GM19395 (cell line): ENCODE data around the gene CDK5RAP3.
"Not testable (repeated sequence)": the region's sequence is repeated elsewhere in the genome, so short reads cannot be mapped to it uniquely, and the experiment has no call there.

Experiments
- ATAC-seq: cut with Tn5 transposase; IDR thresholded peaks from one replicate; pipeline ENCODE4 v1.9.1; 2021; ENCODE audit warnings: mild to moderate bottlenecking, moderate library complexity; ENCODE audit not compliant: unreplicated experiment

The CDK5RAP3 gene, protein sequence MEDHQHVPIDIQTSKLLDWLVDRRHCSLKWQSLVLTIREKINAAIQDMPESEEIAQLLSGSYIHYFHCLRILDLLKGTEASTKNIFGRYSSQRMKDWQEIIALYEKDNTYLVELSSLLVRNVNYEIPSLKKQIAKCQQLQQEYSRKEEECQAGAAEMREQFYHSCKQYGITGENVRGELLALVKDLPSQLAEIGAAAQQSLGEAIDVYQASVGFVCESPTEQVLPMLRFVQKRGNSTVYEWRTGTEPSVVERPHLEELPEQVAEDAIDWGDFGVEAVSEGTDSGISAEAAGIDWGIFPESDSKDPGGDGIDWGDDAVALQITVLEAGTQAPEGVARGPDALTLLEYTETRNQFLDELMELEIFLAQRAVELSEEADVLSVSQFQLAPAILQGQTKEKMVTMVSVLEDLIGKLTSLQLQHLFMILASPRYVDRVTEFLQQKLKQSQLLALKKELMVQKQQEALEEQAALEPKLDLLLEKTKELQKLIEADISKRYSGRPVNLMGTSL

GRCh38 chr17:47970725-47971499 is at the start of gene CDK5RAP3:
Gene CDK5RAP3 (plus strand): TSS chr17:47971113. CDS start chr17:47971147, 34 bp downstream.
- ATAC-seq: peak; percentile 96

GRCh38 chr17:47924785-47925677 is 45.9 kb upstream of the CDK5RAP3 start:
- no peak for ATAC-seq

DNA sequence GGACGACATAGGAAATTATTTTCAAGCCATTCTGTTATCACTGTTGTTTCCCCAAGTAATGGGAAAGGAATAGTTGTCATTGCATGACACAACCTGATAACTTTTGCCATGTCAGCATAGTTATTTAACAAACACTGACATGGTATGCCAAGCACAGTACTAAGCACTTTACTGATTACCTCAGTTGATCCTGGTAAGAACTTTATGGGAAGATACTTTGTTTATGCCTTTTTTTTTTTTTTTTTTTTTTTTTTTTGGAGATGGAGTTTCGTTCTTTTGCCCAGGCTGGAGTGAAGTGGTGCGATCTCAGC is 45.3 kb upstream of the CDK5RAP3 start:
- ATAC-seq: no peak

- ATAC-seq: no peak
These were observed 43.0 kb upstream of the CDK5RAP3 start for GRCh38 chr17:47927821-47928400.

GRCh38 chr17:47928415-47928814 is 42.5 kb upstream of the CDK5RAP3 start:
- no peak for ATAC-seq

DNA sequence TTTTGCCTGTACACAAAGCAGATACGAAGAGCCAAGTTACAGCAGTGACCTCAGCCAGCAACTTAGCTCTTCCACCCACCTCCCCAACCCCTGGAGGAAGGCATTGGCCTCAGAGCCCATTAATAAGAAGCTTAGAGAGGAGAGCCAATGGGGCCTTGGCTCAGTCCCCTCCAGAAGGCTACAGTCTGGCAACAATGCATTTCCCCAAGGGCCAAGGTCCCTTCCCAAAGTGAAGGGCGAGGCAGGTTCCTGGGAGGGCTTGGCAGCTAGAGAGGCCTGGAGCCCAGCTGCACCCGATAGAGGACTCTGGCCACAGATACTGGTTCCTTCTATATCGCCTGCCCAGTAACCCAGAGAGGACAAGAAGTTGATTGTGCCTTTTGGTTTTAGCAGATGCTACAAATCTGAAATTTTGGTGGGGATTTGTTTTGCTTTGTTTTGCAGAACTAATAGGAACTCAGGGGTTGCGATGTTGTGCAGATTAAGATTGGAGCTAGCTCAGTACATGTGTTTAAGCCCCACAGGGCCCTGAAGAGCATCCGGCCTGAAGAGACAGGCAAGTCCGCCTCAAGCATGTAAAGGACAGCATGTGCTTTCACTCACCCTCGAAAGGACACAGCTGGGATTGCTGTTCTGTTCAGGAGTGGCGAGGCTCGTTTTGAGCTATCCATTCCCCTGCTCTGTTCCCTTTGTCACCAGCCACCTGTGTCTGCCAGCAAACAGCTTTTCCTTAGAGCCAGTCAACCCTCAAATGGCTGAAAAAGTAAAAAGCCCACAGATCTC is 41.5 kb upstream of the CDK5RAP3 start:
- ATAC-seq: no peak

- ATAC-seq: no peak
These were observed 39.1 kb upstream of the CDK5RAP3 start for GRCh38 chr17:47931848-47932247.

GRCh38 chr17:47934856-47935255 is 36.1 kb upstream of the CDK5RAP3 start:
- no peak for ATAC-seq

GRCh38 chr17:47935468-47935867 is 35.4 kb upstream of the CDK5RAP3 start:
- ATAC-seq: not testable (repeated sequence)

DNA sequence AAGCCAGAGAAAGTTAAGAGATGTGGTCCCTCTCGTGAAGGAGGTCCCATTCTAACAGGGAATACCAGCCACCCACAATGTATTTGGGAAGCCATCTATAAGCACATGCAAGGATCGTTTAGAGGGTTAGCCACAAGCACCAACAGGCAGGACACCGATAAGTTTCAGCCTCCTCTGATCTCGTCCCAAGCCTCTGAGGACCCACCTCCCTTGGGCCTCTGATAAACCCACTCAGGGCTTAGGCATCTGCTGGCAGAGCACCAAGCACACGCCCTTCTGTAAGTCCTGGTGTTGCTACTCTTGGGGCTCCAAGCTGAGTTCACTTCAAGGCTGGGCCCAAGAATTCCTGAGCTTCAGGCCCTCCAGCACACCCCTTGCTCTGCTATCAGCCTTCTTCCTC is 35.0 kb upstream of the CDK5RAP3 start:
- no peak for ATAC-seq

GRCh38 chr17:47937941-47938340 is 33.0 kb upstream of the CDK5RAP3 start:
- no peak for ATAC-seq

DNA sequence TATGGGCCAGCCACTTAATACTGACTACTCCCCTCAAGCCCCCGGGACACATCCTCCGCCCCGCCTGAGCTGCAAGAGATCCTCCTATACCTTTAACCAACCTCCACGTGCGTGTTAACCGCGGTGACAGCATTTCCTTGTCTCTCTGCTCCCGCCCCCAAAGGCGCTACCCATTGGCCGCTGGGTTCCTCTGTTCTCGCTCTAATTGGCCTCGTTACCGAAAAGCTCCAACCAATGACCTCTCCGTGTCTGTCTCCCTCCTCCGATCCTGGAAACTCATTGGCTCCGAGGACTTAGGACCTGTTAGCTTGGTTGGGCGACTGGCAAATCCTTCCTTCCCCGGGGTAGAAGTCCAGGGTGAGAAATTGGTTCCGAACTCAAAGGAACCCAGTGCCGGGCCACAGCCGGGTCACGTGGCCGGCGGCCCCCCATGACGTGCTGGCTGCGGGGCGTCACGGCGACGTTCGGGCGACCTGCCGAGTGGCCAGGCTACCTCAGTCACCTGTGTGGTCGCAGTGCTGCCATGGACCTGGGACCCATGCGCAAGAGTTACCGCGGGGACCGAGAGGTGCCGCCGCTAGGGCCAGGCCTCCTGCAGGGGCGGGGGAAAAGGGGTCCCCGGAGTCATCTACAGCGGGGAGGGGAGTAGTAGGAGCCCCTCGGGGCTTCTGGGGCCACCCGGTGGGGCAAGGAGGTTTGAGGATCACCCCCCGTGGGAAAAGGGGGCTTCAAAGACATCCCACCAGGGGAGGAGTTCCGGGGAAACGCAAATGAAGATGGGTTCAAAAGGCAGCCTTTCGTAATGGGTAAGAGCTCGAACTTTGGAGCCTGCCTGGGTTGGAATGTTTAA is 29.4 kb upstream of the CDK5RAP3 start, which contains the start of gene PNPO:
Gene PNPO, plus strand, starts transcription at position 326 of the 850 bp plus-strand sequence. Its CDS starts 105 bp downstream, at position 431.
- ATAC-seq: peak; percentile 92

GRCh38 chr17:47942096-47942510 is 28.8 kb upstream of the CDK5RAP3 start:
- ATAC-seq: no peak

DNA sequence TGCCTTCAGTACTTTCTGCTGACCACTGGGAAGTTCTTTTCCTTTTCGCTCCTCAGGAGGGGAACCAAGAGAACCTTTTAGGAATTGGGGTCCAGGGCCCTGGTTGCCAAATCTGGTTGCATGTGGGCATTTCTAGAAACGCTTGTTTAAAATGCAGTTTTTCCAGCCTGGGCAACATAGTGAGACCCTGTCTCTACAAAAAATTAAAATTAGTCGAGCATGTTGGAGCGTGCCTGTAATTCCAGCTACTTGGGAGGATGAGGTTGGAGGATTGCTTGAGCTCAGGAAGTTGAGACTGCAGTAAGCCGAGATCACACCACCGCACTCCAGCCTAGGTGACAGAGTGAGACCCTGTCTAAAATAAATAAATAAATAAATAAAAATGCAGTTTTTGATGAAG is 28.3 kb upstream of the CDK5RAP3 start:
- no peak for ATAC-seq

DNA sequence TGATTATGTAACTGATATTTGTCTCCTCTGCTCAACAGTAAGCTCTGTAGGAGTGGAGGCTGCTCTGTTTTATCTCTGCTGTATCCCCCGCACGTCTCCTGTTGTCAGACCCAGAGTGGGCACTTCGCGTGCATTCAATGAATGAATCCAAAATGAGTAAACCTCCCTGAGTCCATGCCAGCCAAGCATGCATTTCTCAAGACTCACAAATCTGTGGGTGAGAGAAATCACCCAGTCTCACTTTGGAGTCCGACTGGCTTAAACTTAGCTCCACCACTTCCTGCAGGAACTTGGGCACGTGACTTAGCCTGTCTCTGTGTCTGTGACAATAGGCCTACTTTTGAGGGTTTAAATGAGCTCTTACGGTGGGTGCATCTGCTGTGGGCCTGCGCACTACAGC is 25.8 kb upstream of the CDK5RAP3 start:
- ATAC-seq: no peak

- ATAC-seq: no peak
These were observed 25.1 kb upstream of the CDK5RAP3 start for GRCh38 chr17:47945529-47946508.

DNA sequence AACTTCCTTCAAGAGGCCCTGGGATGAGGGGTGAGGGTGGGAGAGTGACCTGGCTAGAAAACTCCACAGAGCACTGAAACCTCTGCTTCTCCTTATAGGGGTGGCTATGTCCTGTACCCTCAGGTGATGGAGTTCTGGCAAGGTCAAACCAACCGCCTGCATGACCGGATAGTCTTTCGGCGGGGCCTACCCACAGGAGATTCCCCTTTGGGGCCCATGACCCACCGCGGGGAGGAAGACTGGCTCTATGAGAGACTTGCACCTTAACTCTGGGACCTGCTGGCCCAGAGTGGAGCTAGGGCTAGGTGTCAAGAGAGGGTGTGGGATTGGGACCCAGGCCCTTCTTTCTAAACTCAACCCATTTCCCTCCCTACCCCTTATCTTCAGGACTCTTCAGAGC is 24.4 kb upstream of the CDK5RAP3 start:
- no peak for ATAC-seq
